GM21528 (cell line): Measurements from ENCODE around the gene TXNL1.
"Not testable (repeated sequence)": the region's sequence is repeated elsewhere in the genome, so short reads cannot be mapped to it uniquely, and the experiment has no call there.

Source experiments
- ATAC-seq: cut with Tn5 transposase; IDR thresholded peaks from one replicate; pipeline ENCODE4 v1.9.1; 2021; ENCODE audit warnings: mild to moderate bottlenecking, moderate library complexity; ENCODE audit not compliant: unreplicated experiment, low FRiP score

TXNL1 gene

GRCh38 chr18:56638232-56639103, at the start of gene TXNL1:
Gene TXNL1 (minus strand): TSS chr18:56638592. CDS start chr18:56638440, 152 bp downstream.
- peak; percentile 95 for ATAC-seq

GRCh38 chr18:56684277-56684676, 45.9 kb upstream of the TXNL1 start:
- no peak for ATAC-seq

- no peak for ATAC-seq
Observed at GRCh38 chr18:56678836-56679565, 40.6 kb upstream of the TXNL1 start.

- ATAC-seq, result no peak
Observed at GRCh38 chr18:56676639-56677038, 38.2 kb upstream of the TXNL1 start.

DNA sequence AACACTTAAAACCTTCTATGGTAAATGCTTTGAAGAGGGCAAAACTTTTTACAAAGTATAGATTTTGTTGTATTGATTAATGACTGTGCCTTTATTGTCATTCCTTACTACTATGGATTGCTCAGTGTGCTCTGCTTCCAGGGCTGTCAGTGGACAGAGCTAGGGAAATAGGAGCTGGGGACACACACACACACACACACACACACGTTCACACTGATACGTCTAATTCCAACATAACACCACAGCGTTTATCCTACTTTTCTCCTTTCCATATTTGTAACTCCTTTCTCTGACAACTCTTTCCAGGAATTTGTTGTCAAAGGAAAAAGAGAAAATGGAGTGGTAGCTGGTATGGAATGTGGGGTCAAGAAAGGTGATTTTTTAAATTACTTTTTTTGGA, 34.6 kb upstream of the TXNL1 start:
- no peak for ATAC-seq

DNA sequence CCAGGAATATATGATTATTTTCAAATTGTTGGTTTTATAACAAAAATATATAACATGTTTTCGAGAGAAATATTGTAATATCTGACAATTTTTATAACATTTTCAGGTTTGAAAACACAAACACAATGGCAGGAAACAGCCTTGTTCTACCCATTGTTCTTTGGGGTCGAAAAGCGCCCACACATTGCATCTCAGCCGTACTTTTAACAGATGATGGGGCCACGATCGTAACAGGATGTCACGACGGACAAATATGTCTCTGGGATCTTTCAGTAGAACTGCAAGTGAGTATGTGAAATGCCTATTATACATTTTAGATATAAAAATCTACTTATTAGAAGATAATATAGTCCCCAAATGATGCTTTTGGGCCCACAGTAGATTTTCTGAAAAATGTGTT, 34.0 kb upstream of the TXNL1 start:
- ATAC-seq, result no peak

- ATAC-seq, result no peak
Observed at GRCh38 chr18:56662902-56663301, 24.5 kb upstream of the TXNL1 start.

DNA sequence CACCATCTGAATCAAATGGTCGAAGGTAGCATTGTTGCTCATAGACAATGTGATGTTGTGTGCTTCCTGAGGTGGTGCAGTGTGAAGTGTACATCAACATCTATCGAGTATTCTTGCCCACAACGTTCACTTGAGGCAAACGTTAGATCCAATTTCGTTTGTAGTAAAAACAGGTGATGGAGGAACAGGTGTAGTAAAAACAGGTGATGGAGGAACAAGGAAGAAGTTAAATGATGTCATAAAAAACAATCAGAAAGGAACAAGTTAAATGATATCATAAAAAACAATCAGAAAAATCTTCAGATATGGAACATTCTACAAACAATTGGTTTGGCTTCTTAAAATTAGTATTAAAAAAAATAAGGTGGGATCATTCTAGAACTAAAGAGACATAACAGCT, 24.1 kb upstream of the TXNL1 start:
- no peak for ATAC-seq

GRCh38 chr18:56662063-56662408, 23.6 kb upstream of the TXNL1 start:
- ATAC-seq, result no peak

GRCh38 chr18:56661360-56662062, 23.1 kb upstream of the TXNL1 start:
- ATAC-seq, result no peak

GRCh38 chr18:56660655-56661054, 22.3 kb upstream of the TXNL1 start:
- no peak for ATAC-seq

- no peak for ATAC-seq
Observed at GRCh38 chr18:56659111-56659510, 20.7 kb upstream of the TXNL1 start.

DNA sequence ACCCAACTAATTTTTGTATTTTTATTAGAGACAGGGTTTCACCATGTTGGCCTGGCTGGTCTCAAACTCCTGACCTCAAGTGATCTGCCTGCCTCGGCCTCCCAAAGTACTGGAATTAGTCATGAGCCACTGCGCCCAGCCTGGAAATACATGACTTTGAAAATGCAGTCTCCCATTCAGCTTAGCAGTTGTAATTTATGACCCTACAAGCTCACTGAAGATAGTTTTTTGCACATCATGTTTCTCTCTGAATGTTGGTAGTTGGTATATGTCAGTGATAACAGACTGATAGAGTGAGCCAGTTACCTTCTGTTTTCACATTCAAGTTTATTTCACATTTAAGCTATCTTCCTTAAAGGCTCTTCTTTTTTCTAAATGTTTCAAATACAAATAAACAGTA, 19.9 kb upstream of the TXNL1 start:
- ATAC-seq, result no peak

DNA sequence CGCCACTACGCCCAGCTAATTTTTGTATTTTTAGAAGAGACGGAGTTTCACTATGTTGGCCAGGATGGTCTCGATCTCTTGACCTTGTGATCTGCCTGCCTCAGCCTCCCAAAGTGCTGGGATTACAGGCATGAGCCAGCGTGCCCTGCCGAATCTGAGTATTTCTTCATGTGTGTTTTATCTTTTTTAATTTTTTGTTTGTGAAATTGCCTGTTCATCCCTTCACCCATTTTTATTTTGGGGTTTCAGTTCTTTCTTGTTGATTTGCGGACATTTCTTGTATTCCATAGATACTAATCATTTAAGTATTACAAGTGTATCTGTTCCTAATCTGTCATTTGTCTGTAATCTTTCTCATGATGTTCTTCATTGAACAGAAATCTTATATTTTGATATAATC, 15.9 kb upstream of the TXNL1 start:
- ATAC-seq, result not testable (repeated sequence)

DNA sequence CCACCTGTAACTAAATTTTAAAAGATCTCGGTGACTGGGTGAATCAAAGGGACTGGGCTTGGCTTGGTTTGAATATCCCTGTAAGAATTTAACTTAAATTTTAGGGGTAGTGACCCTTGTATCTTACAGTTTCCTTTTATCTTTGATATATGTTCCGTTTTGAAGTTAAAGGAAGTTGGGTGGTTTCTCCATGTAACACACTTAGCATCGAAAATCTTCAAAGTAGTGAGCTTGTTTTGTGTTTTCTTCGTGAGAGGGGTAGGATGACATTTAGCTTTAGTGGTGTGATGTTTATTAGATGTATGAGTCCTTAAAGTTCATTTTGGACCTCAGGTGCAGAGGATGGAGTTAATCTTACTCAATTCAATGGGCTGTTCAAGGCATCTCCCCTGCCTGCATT, 14.4 kb upstream of the TXNL1 start:
- no peak for ATAC-seq

DNA sequence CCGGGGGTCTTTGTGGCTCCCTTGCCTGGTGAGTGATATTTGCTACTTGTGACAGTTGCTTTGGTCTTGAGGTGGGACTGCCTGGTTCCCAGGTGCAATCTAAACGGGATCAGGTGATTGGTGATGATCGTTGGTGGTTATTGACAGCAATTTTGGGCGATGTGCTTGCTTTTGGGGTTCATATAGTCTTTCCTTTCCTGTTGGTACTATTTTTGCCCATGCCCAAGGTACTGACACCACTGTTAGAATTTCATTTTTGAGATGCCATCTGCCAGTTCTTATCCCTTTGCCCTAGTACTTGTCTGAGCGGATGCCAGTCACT, 13.3 kb upstream of the TXNL1 start:
- ATAC-seq, result no peak

GRCh38 chr18:56650944-56651770, 12.8 kb upstream of the TXNL1 start, which contains the start of gene WDR7:
Gene WDR7 (plus strand): TSS chr18:56651359. CDS start chr18:56672516, 21,157 bp downstream.
- peak; percentile 96 for ATAC-seq

DNA sequence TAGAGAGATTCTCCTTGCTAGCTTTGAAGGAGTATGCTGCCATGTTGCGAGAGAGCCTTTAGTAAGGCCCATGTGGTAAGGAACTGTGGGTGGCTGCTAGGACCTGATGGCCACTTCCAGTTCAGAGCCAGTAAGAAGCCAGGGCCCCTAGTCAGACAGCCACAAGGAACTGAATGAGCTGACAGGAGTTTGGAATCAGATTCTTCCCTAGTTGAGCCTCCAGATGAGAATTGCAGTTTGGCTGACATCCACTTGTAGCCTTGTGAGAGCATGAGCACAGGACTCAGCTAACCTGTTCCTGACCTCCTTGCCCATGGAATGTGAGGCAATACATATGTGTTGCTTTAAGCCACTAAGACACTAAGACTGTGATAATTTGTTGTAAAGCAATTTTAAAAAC, 11.6 kb upstream of the TXNL1 start:
- no peak for ATAC-seq

- no peak for ATAC-seq
Observed at GRCh38 chr18:56647951-56648893, 9.8 kb upstream of the TXNL1 start.
